NB4 (cell line): ENCODE results near the gene SPINK1.

Experiments
- CTCF ChIP-seq: IDR thresholded peaks from one replicate; pipeline ENCODE4 v1.5.1; 2012; ENCODE audit warnings: low read depth, low read length
- MYC ChIP-seq: IDR thresholded peaks from 2 replicates; pipeline ENCODE4 v1.6.1; 2011; ENCODE audit warnings: low read depth, low read length
- POLR2A ChIP-seq: IDR thresholded peaks from 2 replicates; pipeline ENCODE4 v1.6.1; 2011; ENCODE audit warnings: mild to moderate bottlenecking; ENCODE audit not compliant: insufficient read length; ENCODE audit errors: extremely low read depth

GRCh38 chr5:147776989-147777388 lies 54.5 kb downstream of the SPINK1 start:
- TF ChIP-seq CTCF, result no peak
- no peak for TF ChIP-seq POLR2A
- TF ChIP-seq MYC, result no peak
